ENCODE results near the gene IQCB1.
A peak's percentile ranks its signal among the peaks of the same experiment; 100 is the strongest.

IQCB1 gene

DNA sequence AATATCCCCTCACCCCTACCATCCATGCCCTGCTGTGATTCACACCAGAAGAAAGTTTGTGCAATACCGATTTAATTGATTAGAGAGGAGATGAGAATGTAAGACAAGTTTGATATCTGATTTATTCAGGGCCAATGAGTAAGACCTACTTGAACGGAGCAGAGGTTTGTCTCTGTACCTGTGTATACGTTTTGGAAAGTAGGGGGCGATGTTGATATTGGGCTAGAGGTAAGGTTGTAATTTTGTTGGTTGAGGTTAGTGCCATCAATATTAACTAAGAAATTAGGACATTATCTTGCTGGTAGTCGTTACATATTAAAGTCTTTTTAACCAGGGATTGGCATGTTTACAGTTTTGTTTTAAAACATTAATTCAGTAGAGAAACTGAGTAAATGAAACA lies 20.7 kb upstream of the IQCB1 start:
- no peak overlapping the region for H3K27ac ChIP-seq
- TF ChIP-seq, protein P1, sequence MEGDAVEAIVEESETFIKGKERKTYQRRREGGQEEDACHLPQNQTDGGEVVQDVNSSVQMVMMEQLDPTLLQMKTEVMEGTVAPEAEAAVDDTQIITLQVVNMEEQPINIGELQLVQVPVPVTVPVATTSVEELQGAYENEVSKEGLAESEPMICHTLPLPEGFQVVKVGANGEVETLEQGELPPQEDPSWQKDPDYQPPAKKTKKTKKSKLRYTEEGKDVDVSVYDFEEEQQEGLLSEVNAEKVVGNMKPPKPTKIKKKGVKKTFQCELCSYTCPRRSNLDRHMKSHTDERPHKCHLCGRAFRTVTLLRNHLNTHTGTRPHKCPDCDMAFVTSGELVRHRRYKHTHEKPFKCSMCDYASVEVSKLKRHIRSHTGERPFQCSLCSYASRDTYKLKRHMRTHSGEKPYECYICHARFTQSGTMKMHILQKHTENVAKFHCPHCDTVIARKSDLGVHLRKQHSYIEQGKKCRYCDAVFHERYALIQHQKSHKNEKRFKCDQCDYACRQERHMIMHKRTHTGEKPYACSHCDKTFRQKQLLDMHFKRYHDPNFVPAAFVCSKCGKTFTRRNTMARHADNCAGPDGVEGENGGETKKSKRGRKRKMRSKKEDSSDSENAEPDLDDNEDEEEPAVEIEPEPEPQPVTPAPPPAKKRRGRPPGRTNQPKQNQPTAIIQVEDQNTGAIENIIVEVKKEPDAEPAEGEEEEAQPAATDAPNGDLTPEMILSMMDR (conservative IDR thresholded peaks at IDR 0.05), result peak; percentile 71

- no peak overlapping the region for H3K27ac ChIP-seq
- TF ChIP-seq, protein P1 (conservative IDR thresholded peaks at IDR 0.05), result no peak
Observed at GRCh38 chr3:121852256-121852655, 17.4 kb upstream of the IQCB1 start.

DNA sequence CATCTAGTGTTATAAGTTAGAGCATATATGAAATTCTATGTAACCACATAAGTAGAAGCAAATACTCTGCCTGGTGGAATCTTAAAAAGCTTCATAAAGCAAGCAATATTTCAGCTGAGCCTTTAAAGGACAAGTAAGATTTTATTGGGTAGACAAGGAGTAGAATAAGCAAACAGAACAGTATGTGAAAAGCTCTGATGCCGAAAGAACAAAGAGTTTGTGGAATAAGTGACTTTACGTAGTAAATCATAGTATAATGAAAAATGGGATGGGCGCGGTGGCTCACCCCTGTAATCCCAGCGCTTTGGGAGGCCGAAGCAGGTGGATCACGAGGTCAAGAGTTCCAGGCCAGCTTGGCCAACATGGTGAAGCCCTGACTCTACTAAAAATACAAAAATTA lies 10.0 kb upstream of the IQCB1 start:
- TF ChIP-seq, protein P1 (conservative IDR thresholded peaks at IDR 0.05), result no peak
- H3K27ac ChIP-seq, result peak overlapping the region; percentile 67

DNA sequence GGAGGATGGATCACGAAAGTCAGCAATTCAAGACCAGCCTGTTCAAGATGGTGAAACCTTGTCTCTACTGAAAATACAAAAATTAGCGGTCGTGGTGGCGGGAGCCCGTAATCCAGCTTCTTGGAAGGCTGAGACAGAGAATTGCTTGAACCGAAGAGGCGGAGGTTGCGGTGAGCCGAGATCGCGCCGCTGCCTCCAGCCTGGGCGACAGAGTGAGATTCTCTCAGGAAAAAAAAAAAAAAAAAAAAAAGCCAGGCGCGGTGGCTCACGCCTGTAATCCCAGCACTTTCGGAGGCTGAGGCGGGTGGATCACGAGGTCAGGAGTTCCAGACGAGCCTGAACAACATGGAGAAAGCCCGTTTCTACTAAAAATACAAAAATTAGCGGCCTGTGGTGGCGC lies 5.1 kb upstream of the IQCB1 start:
- TF ChIP-seq, protein P1 (conservative IDR thresholded peaks at IDR 0.05), result no peak
- no peak overlapping the region for H3K27ac ChIP-seq

- no peak overlapping the region for H3K27ac ChIP-seq
- TF ChIP-seq, protein P1 (conservative IDR thresholded peaks at IDR 0.05), result no peak
Observed at GRCh38 chr3:121836481-121836880, 1.6 kb upstream of the IQCB1 start.

GRCh38 chr3:121836064-121836463 lies 1.2 kb upstream of the IQCB1 start:
- TF ChIP-seq, protein P1 (conservative IDR thresholded peaks at IDR 0.05), result no peak
- H3K27ac ChIP-seq, result no peak overlapping the region

- peak overlapping the region; percentile 75 for H3K27ac ChIP-seq
- TF ChIP-seq, protein P1 (conservative IDR thresholded peaks at IDR 0.05), result no peak
Observed at GRCh38 chr3:121835465-121835801, 573 bp upstream of the IQCB1 start.

Measured in VCaP (cell line).